ENCODE data around the gene MYH3. TPM values are rescaled to one million over a fixed set of nuclear protein-coding genes. Genes with fewer than 3 reads are reported as not detected.

Gene MYH3
- total and polyA plus RNA-seq, 10 of the 15 experiments (the other 5 are each of a cell fraction or from before 2014, with no cell fraction given): 0.14 to 1.4 (median 0.71) TPM

GRCh38 chr17:10640475-10640874 lies 16.6 kb downstream of the MYH3 start:
- intact Hi-C loops (cut with micrococcal nuclease; ENCODE audit: unreplicated experiment) (no loop called here), in situ Hi-C loops (cut with MboI) (loop anchor here (25.0 kb wide), 3 partner anchors 497 to 997 kb away; no protein-coding TSS in a partner anchor)
- no TSS peak for BruUV-seq (replicated peaks)
- Histone ChIP-seq H3K79me2 (ENCODE audit: control insufficient read depth, insufficient read depth, low read length) (no peaks in the 10 kb centered on the region), H3K9me3 (replicated peaks; ENCODE audit: control insufficient read depth, insufficient read depth, low read length) (no peaks in the 10 kb centered on the region), H3K27me3 (replicated peaks in 1 of 2; ENCODE audit: control insufficient read depth in 2 of 2, insufficient read depth in 2 of 2, low read length in 1 of 2) (no peaks in the 10 kb centered on the region), H3K27ac (ENCODE audit: control insufficient read depth, insufficient read depth) (no peak overlapping the region), H3K4me2 (ENCODE audit: control insufficient read depth, insufficient read depth) (no peak overlapping the region), H3K4me3 (no peak overlapping the region), H3K9ac (ENCODE audit: control insufficient read depth, insufficient read depth, low read length) (no peak overlapping the region), H2AFZ (ENCODE audit: control insufficient read depth, low read depth, low read length) (no peak overlapping the region), H3K36me3 (ENCODE audit: control insufficient read depth in 2 of 2, insufficient read depth in 2 of 2, low read length in 1 of 2) (no peaks in the 10 kb centered on the region; a peak in 1 of 4 replicates), H3K4me1 (ENCODE audit: control insufficient read depth, insufficient read depth, low read length) (peaks cover 3% of the 10 kb centered on the region), H4K20me1 (ENCODE audit: control insufficient read depth, insufficient read depth) (no peaks in the 10 kb centered on the region)
- TF ChIP-seq IRF3 (IDR thresholded peaks at IDR 0.05) (no peak), RELA (IDR thresholded peaks at IDR 0.05; ENCODE audit: borderline replicate concordance, partially characterized antibody) (no peak), DPF2 (IDR thresholded peaks at IDR 0.05) (no peak), GATAD2B (conservative IDR thresholded peaks at IDR 0.05; ENCODE audit: low read depth) (no peak), MEF2B (IDR thresholded peaks at IDR 0.05; ENCODE audit: partially characterized antibody, poor library complexity, severe bottlenecking) (no peak), ZNF217 (IDR thresholded peaks at IDR 0.05) (no peak), BCL11A (IDR thresholded peaks at IDR 0.05; ENCODE audit: low read depth, low read length) (no peak), CEBPB (IDR thresholded peaks at IDR 0.05; ENCODE audit: borderline replicate concordance in 1 of 2, low read depth in 2 of 2, low read length in 2 of 2) (no peak), ZNF274 (IDR thresholded peaks at IDR 0.05; ENCODE audit: insufficient read depth, insufficient read length) (no peak), E2F8 (IDR thresholded peaks at IDR 0.05; ENCODE audit: low read depth, partially characterized antibody) (no peak), BACH1 (IDR thresholded peaks at IDR 0.05; ENCODE audit: borderline replicate concordance) (no peak), RBBP5 (conservative IDR thresholded peaks at IDR 0.05) (no peak), IKZF1 (conservative IDR thresholded peaks at IDR 0.05) (no peak)
- TF ChIP-seq, protein P1, sequence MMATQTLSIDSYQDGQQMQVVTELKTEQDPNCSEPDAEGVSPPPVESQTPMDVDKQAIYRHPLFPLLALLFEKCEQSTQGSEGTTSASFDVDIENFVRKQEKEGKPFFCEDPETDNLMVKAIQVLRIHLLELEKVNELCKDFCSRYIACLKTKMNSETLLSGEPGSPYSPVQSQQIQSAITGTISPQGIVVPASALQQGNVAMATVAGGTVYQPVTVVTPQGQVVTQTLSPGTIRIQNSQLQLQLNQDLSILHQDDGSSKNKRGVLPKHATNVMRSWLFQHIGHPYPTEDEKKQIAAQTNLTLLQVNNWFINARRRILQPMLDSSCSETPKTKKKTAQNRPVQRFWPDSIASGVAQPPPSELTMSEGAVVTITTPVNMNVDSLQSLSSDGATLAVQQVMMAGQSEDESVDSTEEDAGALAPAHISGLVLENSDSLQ (IDR thresholded peaks at IDR 0.05): no peak
- ChIA-PET SMC1A (ENCODE audit: uncharacterized antibody, unreplicated experiment) (no interaction called here), RAD21 (ENCODE audit: unreplicated experiment) (no interaction called here), POLR2A (no interaction called here), CTCF (interaction anchor here (0.9 to 3.4 kb wide), 4 partner anchors 11 to 204 kb away, joined by 3 to 27 read pairs (median 6); no protein-coding TSS in a partner anchor)
- no peak for FAIRE-seq
- WGBS (ENCODE audit: insufficient coverage, insufficient replicate concordance, low lambda C conversion rate, missing lambda C conversion rate): 64% methylated on average over 3 of the region's 3 CpGs
- DNase-seq (ENCODE audit: low read depth, low spot score): no peak
- ATAC-seq: no peak

Measured in GM12878 (cell line).